ENCODE results near the gene PAM.

GRCh38 chr5:102777099-102777498, 22.0 kb downstream of the PAM start:
- TF ChIP-seq CTCF (conservative IDR thresholded peaks at IDR 0.05; ENCODE audit: low read depth, low read length): no peak
- no peak for TF ChIP-seq EZH2 (IDR thresholded peaks at IDR 0.05; ENCODE audit: borderline replicate concordance, low read depth, low read length, poor library complexity, severe bottlenecking)

Data from A673 (cell line).